Hepatocyte (in vitro differentiated cells): ENCODE measurements around the gene KSR1. TPM values are rescaled to one million over a fixed set of nuclear protein-coding genes. Genes with fewer than 3 reads are reported as not detected.

Experiments used
- DNase-seq: peaks from one replicate; pipeline ENCODE4 v3.0.0-alpha.2; 2016; ENCODE audit warnings: low spot score
- H2AFZ ChIP-seq: fragments of 200-600 bp; sonication (generic); 2 replicates; pipeline ENCODE4 v1.6.0; 2016; ENCODE audit warnings: antibody characterized with exemption, mild to moderate bottlenecking
- H3K27ac ChIP-seq: fragments of 200-600 bp; sonication (generic); 2 replicates; pipeline ENCODE4 v1.5.1; 2016; ENCODE audit warnings: mild to moderate bottlenecking
- H3K27me3 ChIP-seq: fragments of 200-600 bp; sonication (generic); 2 replicates; pipeline ENCODE4 v1.6.1; 2016
- H3K36me3 ChIP-seq: fragments of 200-600 bp; sonication (generic); replicated peaks from 2 replicates; pipeline ENCODE4 v1.5.1; 2016; ENCODE audit warnings: low read depth; ENCODE audit not compliant: insufficient read depth
- H3K4me1 ChIP-seq: fragments of 200-600 bp; sonication (generic); 2 replicates; pipeline ENCODE4 v1.5.1; 2016; ENCODE audit warnings: mild to moderate bottlenecking, moderate library complexity; ENCODE audit not compliant: insufficient read depth
- H3K4me2 ChIP-seq: fragments of 200-600 bp; sonication (generic); 2 replicates; pipeline ENCODE4 v1.6.0; 2016
- H3K4me3 ChIP-seq: fragments of 200-600 bp; sonication (generic); 2 replicates; pipeline ENCODE4 v1.5.1; 2016; ENCODE audit warnings: mild to moderate bottlenecking
- H3K79me2 ChIP-seq: fragments of 200-600 bp; sonication (generic); 2 replicates; pipeline ENCODE4 v1.6.0; 2017; ENCODE audit warnings: mild to moderate bottlenecking
- H3K9me2 ChIP-seq: fragments of 200-600 bp; sonication (generic); replicated peaks from 2 replicates; pipeline ENCODE4 v1.6.0; 2017; ENCODE audit warnings: mild to moderate bottlenecking; ENCODE audit not compliant: insufficient read depth
- H3K9me3 ChIP-seq: fragments of 200-600 bp; sonication (generic); 2 replicates; pipeline ENCODE4 v1.5.1; 2016; ENCODE audit warnings: low read depth, mild to moderate bottlenecking
- H4K20me1 ChIP-seq: fragments of 200-600 bp; sonication (generic); 2 replicates; pipeline ENCODE4 v1.6.0; 2016; ENCODE audit warnings: mild to moderate bottlenecking; ENCODE audit not compliant: insufficient read depth, poor library complexity, severe bottlenecking
- EZH2 ChIP-seq: fragments of 200-600 bp; sonication (generic); IDR thresholded peaks from 2 replicates; pipeline ENCODE4 v1.6.1; 2016; ENCODE audit warnings: antibody characterized with exemption, mild to moderate bottlenecking, borderline replicate concordance
- EZH2phosphoT487 ChIP-seq: fragments of 200-600 bp; sonication (generic); IDR thresholded peaks from one replicate; pipeline ENCODE4 v1.6.1; 2018; ENCODE audit warnings: antibody characterized with exemption, mild to moderate bottlenecking, low read depth, moderate library complexity; ENCODE audit not compliant: unreplicated experiment, severe bottlenecking
- WGBS: methylation state at CpG from one replicate; pipeline ENCODE4 v1.1.6; 2016; ENCODE audit warnings: low lambda C conversion rate; ENCODE audit errors: missing lambda C conversion rate; 5-methylcytosine and 5-hydroxymethylcytosine counted together
- polyA plus RNA-seq: library from polyadenylated mRNA; unstranded; fragments of >200 nt; fragmentation: Nextera tagmentation; extraction: Ambion mirVana; gene quantifications from 2 replicates; pipeline ENCODE4 v1.2.1, GENCODE V29; 2016
- total RNA-seq: library from RNA; depleted of rRNA; stranded (reverse); fragments of >200 nt; gene quantifications from 2 replicates; pipeline ENCODE4 v1.2.3, GENCODE V29; 2014
- TF ChIP-seq, protein P1 (sequence below): fragments of 200-600 bp; sonication (generic); IDR thresholded peaks from 2 replicates; pipeline ENCODE4 v1.5.1; 2016; ENCODE audit warnings: antibody characterized with exemption, mild to moderate bottlenecking; ENCODE audit not compliant: poor library complexity

KSR1 gene
- total and polyA plus RNA-seq, 2 experiments from 2014 or later = 16.2 to 32.6 TPM

- no peaks in the 10 kb centered on the region for H3K4me1 ChIP-seq
- H3K4me3 ChIP-seq = no peak overlapping the region
- no peaks in the 10 kb centered on the region for H3K36me3 ChIP-seq
- no peak overlapping the region for H3K4me2 ChIP-seq
- H3K9me3 ChIP-seq = no peaks in the 10 kb centered on the region
- no peaks in the 10 kb centered on the region for H3K9me2 ChIP-seq
- H3K79me2 ChIP-seq = no peaks in the 10 kb centered on the region
- DNase-seq = no peak
- H4K20me1 ChIP-seq = no peaks in the 10 kb centered on the region
- WGBS = 94% methylated on average over 9 of the region's 9 CpGs
- TF ChIP-seq EZH2 (no peak), EZH2phosphoT487 (no peak)
- TF ChIP-seq, protein P1, sequence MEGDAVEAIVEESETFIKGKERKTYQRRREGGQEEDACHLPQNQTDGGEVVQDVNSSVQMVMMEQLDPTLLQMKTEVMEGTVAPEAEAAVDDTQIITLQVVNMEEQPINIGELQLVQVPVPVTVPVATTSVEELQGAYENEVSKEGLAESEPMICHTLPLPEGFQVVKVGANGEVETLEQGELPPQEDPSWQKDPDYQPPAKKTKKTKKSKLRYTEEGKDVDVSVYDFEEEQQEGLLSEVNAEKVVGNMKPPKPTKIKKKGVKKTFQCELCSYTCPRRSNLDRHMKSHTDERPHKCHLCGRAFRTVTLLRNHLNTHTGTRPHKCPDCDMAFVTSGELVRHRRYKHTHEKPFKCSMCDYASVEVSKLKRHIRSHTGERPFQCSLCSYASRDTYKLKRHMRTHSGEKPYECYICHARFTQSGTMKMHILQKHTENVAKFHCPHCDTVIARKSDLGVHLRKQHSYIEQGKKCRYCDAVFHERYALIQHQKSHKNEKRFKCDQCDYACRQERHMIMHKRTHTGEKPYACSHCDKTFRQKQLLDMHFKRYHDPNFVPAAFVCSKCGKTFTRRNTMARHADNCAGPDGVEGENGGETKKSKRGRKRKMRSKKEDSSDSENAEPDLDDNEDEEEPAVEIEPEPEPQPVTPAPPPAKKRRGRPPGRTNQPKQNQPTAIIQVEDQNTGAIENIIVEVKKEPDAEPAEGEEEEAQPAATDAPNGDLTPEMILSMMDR = no peak
- no peak overlapping the region for H3K27ac ChIP-seq
- no peaks in the 10 kb centered on the region for H3K27me3 ChIP-seq
- no peak overlapping the region for H2AFZ ChIP-seq
Observed at GRCh38 chr17:27593232-27593856, 137.1 kb downstream of the KSR1 start.

DNA sequence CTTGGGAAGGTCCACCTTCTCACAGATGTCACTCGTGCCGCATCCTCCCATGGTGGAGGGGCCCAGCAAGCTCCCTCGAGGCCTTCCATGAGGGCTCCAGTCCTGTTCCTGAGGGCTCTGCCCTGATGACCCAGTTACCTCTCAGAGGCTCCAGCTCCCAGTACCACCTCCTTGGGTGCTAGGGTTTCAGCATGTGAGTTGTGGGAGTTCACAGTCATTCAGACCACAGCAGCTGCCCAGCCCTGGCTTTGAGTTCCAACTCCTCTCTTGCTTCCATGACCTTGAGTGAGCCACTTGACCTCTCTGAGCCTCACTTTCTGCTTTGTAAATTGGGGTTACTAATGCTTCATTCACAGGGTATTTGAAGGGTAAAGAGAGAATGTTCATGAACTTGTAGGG is 137.6 kb downstream of the KSR1 start:
- H3K4me2 ChIP-seq = no peak overlapping the region
- H3K27ac ChIP-seq = no peak overlapping the region
- H3K79me2 ChIP-seq = no peaks in the 10 kb centered on the region
- 97% methylated on average over 3 of the region's 3 CpGs for WGBS
- no peaks in the 10 kb centered on the region for H3K27me3 ChIP-seq
- DNase-seq = no peak
- no peak overlapping the region for H2AFZ ChIP-seq
- no peaks in the 10 kb centered on the region for H3K36me3 ChIP-seq
- H4K20me1 ChIP-seq = no peaks in the 10 kb centered on the region
- H3K4me3 ChIP-seq = no peak overlapping the region
- no peaks in the 10 kb centered on the region for H3K9me3 ChIP-seq
- H3K9me2 ChIP-seq = no peaks in the 10 kb centered on the region
- no peaks in the 10 kb centered on the region for H3K4me1 ChIP-seq
- TF ChIP-seq EZH2 = no peak
- TF ChIP-seq, protein P1 = no peak
- TF ChIP-seq EZH2phosphoT487 = no peak

- no peaks in the 10 kb centered on the region for H3K9me2 ChIP-seq
- H3K4me1 ChIP-seq = no peaks in the 10 kb centered on the region
- DNase-seq = no peak
- H3K4me2 ChIP-seq = no peak overlapping the region
- H2AFZ ChIP-seq = no peak overlapping the region
- no peak overlapping the region for H3K27ac ChIP-seq
- TF ChIP-seq EZH2 (no peak), EZH2phosphoT487 (no peak)
- TF ChIP-seq, protein P1 = no peak
- H3K9me3 ChIP-seq = no peaks in the 10 kb centered on the region
- H3K27me3 ChIP-seq = no peaks in the 10 kb centered on the region
- no peak overlapping the region for H3K4me3 ChIP-seq
- WGBS = 95% methylated on average over 2 of the region's 2 CpGs
- no peaks in the 10 kb centered on the region for H3K79me2 ChIP-seq
- H4K20me1 ChIP-seq = no peaks in the 10 kb centered on the region
- H3K36me3 ChIP-seq = no peaks in the 10 kb centered on the region
Observed at GRCh38 chr17:27595208-27595607, 139.0 kb downstream of the KSR1 start.

GRCh38 chr17:27596096-27596495 is 139.8 kb downstream of the KSR1 start:
- no peaks in the 10 kb centered on the region for H3K27me3 ChIP-seq
- no peaks in the 10 kb centered on the region for H3K79me2 ChIP-seq
- H3K9me2 ChIP-seq = no peaks in the 10 kb centered on the region
- no peak overlapping the region for H3K4me3 ChIP-seq
- no peak overlapping the region for H3K27ac ChIP-seq
- no peak for TF ChIP-seq EZH2phosphoT487
- TF ChIP-seq EZH2 = no peak
- TF ChIP-seq, protein P1 = no peak
- 78% methylated on average over 4 of the region's 4 CpGs for WGBS
- no peak overlapping the region for H3K4me2 ChIP-seq
- DNase-seq = peak; percentile 41
- no peak overlapping the region for H2AFZ ChIP-seq
- no peaks in the 10 kb centered on the region for H3K9me3 ChIP-seq
- H3K4me1 ChIP-seq = no peaks in the 10 kb centered on the region
- H4K20me1 ChIP-seq = no peaks in the 10 kb centered on the region
- H3K36me3 ChIP-seq = no peaks in the 10 kb centered on the region
